SU-DHL-6 (cell line): Measurements from ENCODE around the gene TEAD3.

Source experiments
- H2AFZ ChIP-seq: fragments of 200-600 bp; sonication (generic); 2 replicates; pipeline ENCODE4 v1.6.1; 2014; ENCODE audit warnings: low read depth, mild to moderate bottlenecking, moderate library complexity, mixed read lengths, antibody characterized with exemption, low read length; ENCODE audit not compliant: severe bottlenecking
- H3F3A ChIP-seq: fragments of 200-600 bp; shearing (Covaris generic); 2 replicates; pipeline ENCODE4 v1.6.0; 2016; ENCODE audit warnings: antibody characterized with exemption, mild to moderate bottlenecking; ENCODE audit not compliant: insufficient read depth
- H3K27ac ChIP-seq: fragments of 200-600 bp; sonication (generic); 2 replicates; pipeline ENCODE4 v1.5.1; 2016; ENCODE audit warnings: low read depth, mild to moderate bottlenecking, low read length, moderate library complexity, mixed read lengths
- H3K27me3 ChIP-seq: fragments of 200-600 bp; sonication (generic), shearing (Covaris generic); 2 replicates; pipeline ENCODE4 v1.6.0; 2014; ENCODE audit warnings: mild to moderate bottlenecking, low read length
- H3K36me3 ChIP-seq: fragments of 200-600 bp; sonication (generic); 2 replicates; pipeline ENCODE4 v1.6.1; 2014; ENCODE audit warnings: mild to moderate bottlenecking, low read length, mixed read lengths
- H3K4me2 ChIP-seq: fragments of 300-600, 200-600 bp; shearing (Covaris generic), sonication (generic); 2 replicates; pipeline ENCODE4 v1.6.0; 2014; ENCODE audit warnings: low read length, low read depth, mild to moderate bottlenecking; ENCODE audit not compliant: poor library complexity, severe bottlenecking
- H3K4me3 ChIP-seq: fragments of 200-600 bp; sonication (generic); 2 replicates; pipeline ENCODE4 v1.5.1; 2014; ENCODE audit warnings: antibody characterized with exemption, low read length, mild to moderate bottlenecking, mixed read lengths; ENCODE audit not compliant: insufficient read depth, poor library complexity, severe bottlenecking
- H3K79me2 ChIP-seq: fragments of 200-600 bp; sonication (generic); 2 replicates; pipeline ENCODE4 v1.6.1; 2014; ENCODE audit warnings: mild to moderate bottlenecking, low read length, moderate library complexity; ENCODE audit not compliant: insufficient read depth
- H3K9ac ChIP-seq: fragments of 200-600 bp; sonication (generic); 2 replicates; pipeline ENCODE4 v1.7.0; 2014; ENCODE audit warnings: mild to moderate bottlenecking, low read length
- H3K9me2 ChIP-seq: fragments of 200-600 bp; sonication (generic); replicated peaks from 2 replicates; pipeline ENCODE4 v1.6.1; 2014; ENCODE audit warnings: low read length; ENCODE audit not compliant: insufficient read depth
- H3K9me3 ChIP-seq: fragments of 200-600 bp; sonication (generic); 2 replicates; pipeline ENCODE4 v1.6.1; 2014; ENCODE audit warnings: low read length, mixed read lengths; ENCODE audit not compliant: insufficient read depth
- H4K20me1 ChIP-seq: fragments of 200-600 bp; sonication (generic); 2 replicates; pipeline ENCODE4 v1.6.1; 2014; ENCODE audit warnings: low read depth, mild to moderate bottlenecking, antibody characterized with exemption, low read length, moderate library complexity, mixed read lengths
- EZH2phosphoT487 ChIP-seq: fragments of 200-600 bp; sonication (generic), shearing (Covaris generic); conservative IDR thresholded peaks from 2 replicates; pipeline ENCODE4 v1.6.1; 2018; ENCODE audit warnings: mild to moderate bottlenecking, antibody characterized with exemption, low read length, moderate library complexity, mixed read lengths
- TF ChIP-seq, protein P1 (sequence below): fragments of 200-600 bp; sonication (generic); IDR thresholded peaks from one replicate; pipeline ENCODE4 v1.5.1; 2017; ENCODE audit warnings: antibody characterized with exemption, mild to moderate bottlenecking, low read length, moderate library complexity; ENCODE audit not compliant: insufficient read depth, poor library complexity, severe bottlenecking

The TEAD3 gene

DNA sequence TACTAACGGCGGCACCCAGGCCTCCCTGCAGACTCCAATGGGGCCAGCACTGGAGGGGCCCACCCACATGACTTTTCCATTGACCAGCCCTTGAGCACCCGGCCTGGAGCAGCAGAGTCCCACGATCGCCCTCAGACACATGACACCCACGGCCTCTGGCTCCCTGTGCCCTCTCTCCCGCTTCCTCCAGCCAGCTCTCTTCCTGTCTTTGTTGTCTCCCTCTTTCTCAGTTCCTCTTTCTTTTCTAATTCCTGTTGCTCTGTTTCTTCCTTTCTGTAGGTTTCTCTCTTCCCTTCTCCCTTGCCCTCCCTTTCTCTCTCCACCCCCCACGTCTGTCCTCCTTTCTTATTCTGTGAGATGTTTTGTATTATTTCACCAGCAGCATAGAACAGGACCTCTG lies 70.8 kb downstream of the TEAD3 start:
- no peaks in the 10 kb centered on the region for H3K36me3 ChIP-seq
- H3F3A ChIP-seq, result no peaks in the 10 kb centered on the region
- H3K9ac ChIP-seq, result no peak overlapping the region
- no peak overlapping the region for H3K4me3 ChIP-seq
- H3K4me2 ChIP-seq, result no peak overlapping the region
- no peaks in the 10 kb centered on the region for H3K27me3 ChIP-seq
- TF ChIP-seq, protein P1, sequence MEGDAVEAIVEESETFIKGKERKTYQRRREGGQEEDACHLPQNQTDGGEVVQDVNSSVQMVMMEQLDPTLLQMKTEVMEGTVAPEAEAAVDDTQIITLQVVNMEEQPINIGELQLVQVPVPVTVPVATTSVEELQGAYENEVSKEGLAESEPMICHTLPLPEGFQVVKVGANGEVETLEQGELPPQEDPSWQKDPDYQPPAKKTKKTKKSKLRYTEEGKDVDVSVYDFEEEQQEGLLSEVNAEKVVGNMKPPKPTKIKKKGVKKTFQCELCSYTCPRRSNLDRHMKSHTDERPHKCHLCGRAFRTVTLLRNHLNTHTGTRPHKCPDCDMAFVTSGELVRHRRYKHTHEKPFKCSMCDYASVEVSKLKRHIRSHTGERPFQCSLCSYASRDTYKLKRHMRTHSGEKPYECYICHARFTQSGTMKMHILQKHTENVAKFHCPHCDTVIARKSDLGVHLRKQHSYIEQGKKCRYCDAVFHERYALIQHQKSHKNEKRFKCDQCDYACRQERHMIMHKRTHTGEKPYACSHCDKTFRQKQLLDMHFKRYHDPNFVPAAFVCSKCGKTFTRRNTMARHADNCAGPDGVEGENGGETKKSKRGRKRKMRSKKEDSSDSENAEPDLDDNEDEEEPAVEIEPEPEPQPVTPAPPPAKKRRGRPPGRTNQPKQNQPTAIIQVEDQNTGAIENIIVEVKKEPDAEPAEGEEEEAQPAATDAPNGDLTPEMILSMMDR, result no peak
- TF ChIP-seq EZH2phosphoT487, result no peak
- H3K79me2 ChIP-seq, result no peaks in the 10 kb centered on the region
- peaks cover 23% of the 10 kb centered on the region; the same call in 1 of the 2 replicates for H3K9me3 ChIP-seq
- H4K20me1 ChIP-seq, result no peaks in the 10 kb centered on the region
- no peak overlapping the region for H2AFZ ChIP-seq
- no peak overlapping the region for H3K27ac ChIP-seq
- H3K9me2 ChIP-seq, result no peaks in the 10 kb centered on the region

DNA sequence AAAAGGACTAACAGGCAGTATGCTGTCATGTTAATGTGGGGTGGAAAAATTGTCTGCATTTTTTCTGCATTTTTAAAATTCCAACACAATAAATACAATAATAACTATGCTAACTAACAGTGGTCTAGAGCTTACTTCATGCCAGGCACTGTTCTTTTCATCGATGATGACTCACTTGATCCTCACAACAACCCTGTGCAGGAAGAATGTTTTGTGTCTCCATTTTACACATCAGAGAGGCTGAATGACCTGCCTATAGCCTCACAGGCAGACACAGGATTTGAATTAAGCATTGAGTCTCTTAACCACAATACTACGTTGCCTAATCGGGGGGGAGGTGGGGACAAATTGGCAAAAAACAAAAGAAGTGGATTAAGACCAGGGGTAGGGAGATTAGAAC lies 71.6 kb downstream of the TEAD3 start:
- Histone ChIP-seq H3K9me2 (no peaks in the 10 kb centered on the region), H3K4me2 (no peak overlapping the region), H3K27me3 (no peaks in the 10 kb centered on the region), H3K27ac (no peak overlapping the region), H3F3A (no peaks in the 10 kb centered on the region), H4K20me1 (no peaks in the 10 kb centered on the region), H3K9ac (no peak overlapping the region), H3K9me3 (peaks cover 23% of the 10 kb centered on the region; the same call in 1 of the 2 replicates), H2AFZ (no peak overlapping the region), H3K4me3 (no peak overlapping the region), H3K79me2 (no peaks in the 10 kb centered on the region), H3K36me3 (no peaks in the 10 kb centered on the region)
- TF ChIP-seq, protein P1, result no peak
- no peak for TF ChIP-seq EZH2phosphoT487
